GM12878 (cell line): ENCODE results near the gene CACNG5. TPM values are rescaled to one million over a fixed set of nuclear protein-coding genes. Genes with fewer than 3 reads are reported as not detected.

Experiments
- ATAC-seq: fragments of 200-7000 bp; cut with Tn5 transposase; 3 replicates; pipeline ENCODE4 v1.9.1; 2020; ENCODE audit warnings: mild to moderate bottlenecking, moderate library complexity
- BruUV-seq: library from RNA; stranded (reverse); fragments of 400-500 nt; replicated peaks from 2 replicates; lab custom pipeline; 2021; lab: Mats Ljungman, UMichigan
- CTCF ChIA-PET: fragments of 300-600 bp; sonication (Branson Sonifier 250); formaldehyde crosslinking; extraction: SDS; loops from one replicate; lab custom pipeline; 2021; ENCODE audit warnings: inconsistent platforms; lab: Yijun Ruan, JAX
- POLR2A ChIA-PET: fragments of 350-600 bp; formaldehyde crosslinking; extraction: SDS; loops from one replicate; lab custom pipeline; 2021; ENCODE audit warnings: inconsistent platforms; lab: Charles Lee
- RAD21 ChIA-PET: fragments of 300-600 bp; sonication (Branson Sonifier 250); formaldehyde crosslinking; loops from one replicate; lab custom pipeline; 2023; ENCODE audit warnings: antibody characterized with exemption; ENCODE audit not compliant: unreplicated experiment; lab: Charles Lee
- SMC1A ChIA-PET: fragments of 300-600 bp; sonication (Branson Sonifier 250); formaldehyde crosslinking; loops from one replicate; lab custom pipeline; 2023; ENCODE audit not compliant: unreplicated experiment, uncharacterized antibody; lab: Charles Lee
- DNase-seq: peaks from one replicate; pipeline ENCODE4 v3.0.0-alpha.2; 2011; ENCODE audit warnings: low read depth, low spot score
- FAIRE-seq: peaks from 3 replicates; lab custom pipeline; 2011; peaks lifted over from hg19 to GRCh38; lab: Jason Lieb, UNC
- H2AFZ ChIP-seq: 2 replicates; pipeline ENCODE4 v1.6.0; 2011; ENCODE audit warnings: low read depth, low read length, control low read depth; ENCODE audit not compliant: control insufficient read depth
- H3K27ac ChIP-seq: 2 replicates; pipeline ENCODE4 v1.5.1; 2011; ENCODE audit warnings: control low read depth; ENCODE audit not compliant: control insufficient read depth, insufficient read depth
- H3K27me3 ChIP-seq, 2 experiments: replicated peaks in 1 of 2; 2 replicates each; pipeline versions ENCODE4 v1.6.0 to v1.6.1; 2011; ENCODE audit warnings: low read length in 1 of 2; ENCODE audit not compliant: control insufficient read depth in 2 of 2, insufficient read depth in 2 of 2
- H3K36me3 ChIP-seq, 2 experiments: 2 replicates each; pipeline ENCODE4 v1.5.1; 2011; ENCODE audit warnings: low read length in 1 of 2; ENCODE audit not compliant: control insufficient read depth in 2 of 2, insufficient read depth in 2 of 2
- H3K4me1 ChIP-seq: 2 replicates; pipeline ENCODE4 v1.6.1; 2011; ENCODE audit warnings: mild to moderate bottlenecking, low read length, moderate library complexity, mixed read lengths; ENCODE audit not compliant: control insufficient read depth, insufficient read depth
- H3K4me2 ChIP-seq: 2 replicates; pipeline ENCODE4 v1.6.0; 2011; ENCODE audit warnings: control low read depth; ENCODE audit not compliant: control insufficient read depth, insufficient read depth
- H3K4me3 ChIP-seq: fragments of 200-600 bp; sonication (generic); 2 replicates; pipeline ENCODE4 v1.5.1; 2016
- H3K79me2 ChIP-seq: 2 replicates; pipeline ENCODE4 v1.6.0; 2011; ENCODE audit warnings: low read length; ENCODE audit not compliant: control insufficient read depth, insufficient read depth
- H3K9ac ChIP-seq: 2 replicates; pipeline ENCODE4 v1.8.0; 2011; ENCODE audit warnings: low read length, control low read depth, mixed read lengths; ENCODE audit not compliant: control insufficient read depth, insufficient read depth
- H3K9me3 ChIP-seq: replicated peaks from 3 replicates; pipeline ENCODE4 v1.5.1; 2011; ENCODE audit warnings: mild to moderate bottlenecking, low read length; ENCODE audit not compliant: control insufficient read depth, insufficient read depth
- H4K20me1 ChIP-seq: 2 replicates; pipeline ENCODE4 v1.6.0; 2011; ENCODE audit not compliant: control insufficient read depth, insufficient read depth
- CBFB ChIP-seq: IDR thresholded peaks from 2 replicates; pipeline ENCODE4 v1.6.1; 2016; ENCODE audit warnings: antibody characterized with exemption, low read depth
- NBN ChIP-seq: fragments of 450-650 bp; IDR thresholded peaks from 2 replicates; pipeline ENCODE4 v1.6.1; 2016
- PML ChIP-seq: IDR thresholded peaks from 2 replicates; pipeline ENCODE4 v1.6.1; 2012; ENCODE audit warnings: low read length, inconsistent platforms
- TARDBP ChIP-seq: IDR thresholded peaks from 2 replicates; pipeline ENCODE4 v1.6.1; 2016; ENCODE audit warnings: borderline replicate concordance
- YBX1 ChIP-seq: fragments of 450-650 bp; IDR thresholded peaks from 2 replicates; pipeline ENCODE4 v1.6.1; 2016; ENCODE audit warnings: antibody characterized with exemption
- WGBS: methylation state at CpG from one replicate; pipeline ENCODE4 v1.1.6; 2016; ENCODE audit warnings: low lambda C conversion rate; ENCODE audit not compliant: insufficient replicate concordance, insufficient coverage; ENCODE audit errors: missing lambda C conversion rate; 5-methylcytosine and 5-hydroxymethylcytosine counted together
- in situ Hi-C: fragments of 300-500 bp; cut with MboI; formaldehyde crosslinking; loops from 9 replicates; pipeline ENCODE4 v1.14.3; 2018; ENCODE audit warnings: mixed read lengths
- intact Hi-C: fragments of 100-400 bp; cut with micrococcal nuclease; formaldehyde crosslinking; loops from one replicate; pipeline ENCODE4 v1.14.2; 2022; ENCODE audit not compliant: unreplicated experiment
- polyA plus RNA-seq, 11 experiments: library from polyadenylated mRNA; depleted of rRNA in 4 of 11; unstranded in 6 of 11; stranded (reverse) in 5 of 11; fragments of >200 nt; fragmentation: Nextera tagmentation in 4 of 11; fragmentation: Illumina TruSeq in 1 of 11; extraction: Ambion mirVana in 4 of 11; extraction: Trizol in 1 of 11; gene quantifications; 1 replicate in 1 of 11; 2 replicates in 10 of 11; pipeline versions ENCODE4 v1.2.1 to v1.2.3, GENCODE V29; 2011 to 2016; ENCODE audit warnings: inconsistent platforms in 2 of 11, missing spikeins in 2 of 11, low read depth in 1 of 11
- total RNA-seq, 4 experiments: library from RNA; depleted of rRNA in 3 of 4; stranded (reverse); fragments of >200 nt in 3 of 4; fragmentation: Illumina TruSeq in 1 of 4; extraction: Trizol in 1 of 4; gene quantifications; 2 replicates each; pipeline versions ENCODE4 v1.2.1 to v1.2.3, GENCODE V29; 2013 to 2021
- TF ChIP-seq, protein P1 (sequence below): fragments of 450-650 bp; IDR thresholded peaks from 2 replicates; pipeline ENCODE4 v1.6.1; 2017; ENCODE audit warnings: mild to moderate bottlenecking, moderate library complexity
- TF ChIP-seq, protein P2 (sequence below): IDR thresholded peaks from 2 replicates; pipeline ENCODE4 v1.6.1; 2011; ENCODE audit warnings: low read depth, low read length, improper control_type of control experiment, borderline replicate concordance

Gene CACNG5
- total and polyA plus RNA-seq, 10 of the 15 experiments (the other 5 are each of a cell fraction or from before 2014, with no cell fraction given) = not detected

DNA sequence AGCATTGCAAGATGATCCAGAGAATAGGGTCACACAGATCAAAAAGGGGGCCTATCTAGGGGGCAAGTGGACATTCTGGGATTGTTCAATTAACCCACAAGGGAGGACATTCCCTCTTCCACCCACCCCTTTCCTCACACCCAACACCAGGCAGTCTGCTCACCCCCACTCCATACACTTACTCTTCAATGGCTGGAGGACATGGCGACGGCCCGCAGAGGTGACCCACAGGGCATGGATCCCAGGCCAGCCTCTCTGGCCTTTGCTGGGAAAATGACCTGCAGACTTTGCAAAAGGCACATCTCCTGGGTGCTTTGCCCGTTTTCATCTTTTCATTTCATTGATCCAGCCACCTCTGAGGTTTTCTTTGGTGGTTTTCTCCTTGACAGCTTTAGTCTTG is 1.7 kb upstream of the CACNG5 start (continued):
- TF ChIP-seq, protein P1, sequence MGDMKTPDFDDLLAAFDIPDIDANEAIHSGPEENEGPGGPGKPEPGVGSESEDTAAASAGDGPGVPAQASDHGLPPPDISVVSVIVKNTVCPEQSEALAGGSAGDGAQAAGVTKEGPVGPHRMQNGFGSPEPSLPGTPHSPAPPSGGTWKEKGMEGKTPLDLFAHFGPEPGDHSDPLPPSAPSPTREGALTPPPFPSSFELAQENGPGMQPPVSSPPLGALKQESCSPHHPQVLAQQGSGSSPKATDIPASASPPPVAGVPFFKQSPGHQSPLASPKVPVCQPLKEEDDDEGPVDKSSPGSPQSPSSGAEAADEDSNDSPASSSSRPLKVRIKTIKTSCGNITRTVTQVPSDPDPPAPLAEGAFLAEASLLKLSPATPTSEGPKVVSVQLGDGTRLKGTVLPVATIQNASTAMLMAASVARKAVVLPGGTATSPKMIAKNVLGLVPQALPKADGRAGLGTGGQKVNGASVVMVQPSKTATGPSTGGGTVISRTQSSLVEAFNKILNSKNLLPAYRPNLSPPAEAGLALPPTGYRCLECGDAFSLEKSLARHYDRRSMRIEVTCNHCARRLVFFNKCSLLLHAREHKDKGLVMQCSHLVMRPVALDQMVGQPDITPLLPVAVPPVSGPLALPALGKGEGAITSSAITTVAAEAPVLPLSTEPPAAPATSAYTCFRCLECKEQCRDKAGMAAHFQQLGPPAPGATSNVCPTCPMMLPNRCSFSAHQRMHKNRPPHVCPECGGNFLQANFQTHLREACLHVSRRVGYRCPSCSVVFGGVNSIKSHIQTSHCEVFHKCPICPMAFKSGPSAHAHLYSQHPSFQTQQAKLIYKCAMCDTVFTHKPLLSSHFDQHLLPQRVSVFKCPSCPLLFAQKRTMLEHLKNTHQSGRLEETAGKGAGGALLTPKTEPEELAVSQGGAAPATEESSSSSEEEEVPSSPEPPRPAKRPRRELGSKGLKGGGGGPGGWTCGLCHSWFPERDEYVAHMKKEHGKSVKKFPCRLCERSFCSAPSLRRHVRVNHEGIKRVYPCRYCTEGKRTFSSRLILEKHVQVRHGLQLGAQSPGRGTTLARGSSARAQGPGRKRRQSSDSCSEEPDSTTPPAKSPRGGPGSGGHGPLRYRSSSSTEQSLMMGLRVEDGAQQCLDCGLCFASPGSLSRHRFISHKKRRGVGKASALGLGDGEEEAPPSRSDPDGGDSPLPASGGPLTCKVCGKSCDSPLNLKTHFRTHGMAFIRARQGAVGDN = no peak
- TF ChIP-seq, protein P2, sequence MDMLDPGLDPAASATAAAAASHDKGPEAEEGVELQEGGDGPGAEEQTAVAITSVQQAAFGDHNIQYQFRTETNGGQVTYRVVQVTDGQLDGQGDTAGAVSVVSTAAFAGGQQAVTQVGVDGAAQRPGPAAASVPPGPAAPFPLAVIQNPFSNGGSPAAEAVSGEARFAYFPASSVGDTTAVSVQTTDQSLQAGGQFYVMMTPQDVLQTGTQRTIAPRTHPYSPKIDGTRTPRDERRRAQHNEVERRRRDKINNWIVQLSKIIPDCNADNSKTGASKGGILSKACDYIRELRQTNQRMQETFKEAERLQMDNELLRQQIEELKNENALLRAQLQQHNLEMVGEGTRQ = no peak
- TF ChIP-seq NBN = no peak

DNA sequence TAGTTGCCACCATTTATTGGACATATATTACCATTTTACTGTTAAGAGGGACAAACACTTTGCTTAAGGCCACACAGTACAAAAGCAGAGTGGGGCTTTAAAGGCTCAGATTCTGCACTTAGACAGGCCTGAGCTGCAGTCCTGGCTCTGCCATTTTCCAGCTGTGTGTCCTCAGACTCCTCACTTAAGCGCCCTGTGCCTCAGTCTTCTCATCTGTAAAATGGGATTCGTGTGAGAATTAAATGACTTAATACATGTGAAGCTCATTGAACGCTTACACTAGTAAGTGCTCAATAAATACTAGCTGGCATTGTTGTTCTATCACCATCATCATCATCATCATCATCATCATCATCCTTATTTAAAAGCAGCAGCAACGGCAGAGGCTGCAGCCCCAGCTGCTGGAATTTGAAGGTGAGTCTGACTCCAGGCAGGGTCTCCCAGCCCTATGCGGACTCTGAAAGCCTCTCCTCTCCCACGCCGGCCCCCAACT is 445 bp upstream of the CACNG5 start:
- SMC1A ChIA-PET = no interaction called here
- Histone ChIP-seq H3K27me3 (no peaks in the 10 kb centered on the region; a peak in 2 of 4 replicates), H3K79me2 (no peaks in the 10 kb centered on the region), H3K4me3 (no peak overlapping the region), H2AFZ (no peak overlapping the region), H3K4me1 (no peaks in the 10 kb centered on the region), H3K36me3 (no peaks in the 10 kb centered on the region), H3K27ac (no peak overlapping the region), H3K9ac (no peak overlapping the region), H4K20me1 (no peaks in the 10 kb centered on the region), H3K4me2 (no peak overlapping the region), H3K9me3 (no peaks in the 10 kb centered on the region)
- intact Hi-C loops (no loop called here), in situ Hi-C loops (no loop called here)
- RAD21 ChIA-PET = no interaction called here
- POLR2A ChIA-PET = no interaction called here
- CTCF ChIA-PET = no interaction called here
- no TSS peak for BruUV-seq
- ATAC-seq (no peak), DNase-seq (no peak), FAIRE-seq (no peak)
- WGBS = 27% methylated on average over 7 of the region's 7 CpGs
- TF ChIP-seq YBX1 (no peak), TARDBP (no peak), PML (no peak), CBFB (no peak)
